SKM-1 treated with dmso at 0.1 percent for 144 hours (cell line): Measurements from ENCODE around the gene PRDM2.

Source experiments
- DNase-seq: peaks from one replicate; lab custom pipeline; 2025; ENCODE audit not compliant: unreplicated experiment; lab: John Stamatoyannopoulos, UW

PRDM2 gene

DNA sequence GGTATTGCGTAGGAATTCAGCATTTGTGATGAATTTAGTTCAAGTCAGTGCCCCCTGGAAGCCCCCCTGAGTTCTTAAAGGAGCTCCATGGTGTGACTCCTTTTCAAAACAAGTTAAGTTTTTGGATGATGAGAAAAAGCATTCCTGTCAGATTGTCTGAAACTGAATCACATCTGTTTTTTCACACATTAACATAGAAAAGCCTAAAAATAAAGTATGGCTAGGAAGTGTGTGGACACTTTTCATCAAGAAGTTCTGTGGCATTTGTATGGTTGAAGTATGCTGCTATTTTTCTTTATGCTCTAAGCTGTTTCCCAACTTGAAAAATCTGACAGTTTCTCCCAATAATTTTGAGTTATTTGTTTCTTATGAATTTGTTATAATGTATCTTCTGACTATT is 33.7 kb downstream of the PRDM2 start:
- no peak for DNase-seq

DNA sequence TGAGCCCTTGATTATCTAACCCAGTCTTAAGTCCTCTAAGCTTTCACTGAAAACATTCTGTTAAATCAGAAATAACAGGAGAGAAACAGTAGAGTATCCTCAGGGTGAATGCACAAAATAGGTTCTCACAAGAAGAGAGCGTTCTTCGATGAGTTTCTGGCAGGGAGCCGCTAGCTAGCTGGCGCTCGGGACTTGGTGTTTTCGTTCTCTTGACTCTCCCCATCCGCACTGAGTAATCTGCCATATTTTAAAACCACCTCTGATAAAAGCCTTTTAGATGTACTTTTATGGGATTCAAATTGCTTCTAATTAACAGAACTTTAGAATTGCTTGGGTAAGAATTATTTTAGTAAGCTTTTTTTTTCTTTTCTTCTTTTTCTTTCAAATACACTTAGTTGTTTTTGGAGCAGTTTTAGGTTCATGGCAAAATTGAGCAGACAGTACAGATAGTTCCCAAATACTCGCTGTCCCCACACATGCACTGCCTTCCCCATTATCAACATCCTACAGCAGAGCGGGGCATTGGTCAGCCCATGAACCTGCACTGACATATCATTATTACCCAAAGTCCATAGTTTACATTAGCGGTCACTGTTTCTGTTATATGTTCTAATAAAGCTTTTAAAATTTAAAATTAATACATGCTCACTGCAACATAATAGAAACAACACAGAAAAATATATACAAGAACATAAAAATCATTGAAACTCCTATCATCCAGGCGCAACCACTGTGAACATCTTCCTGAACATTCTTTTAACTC is 35.4 kb downstream of the PRDM2 start:
- no peak for DNase-seq

DNA sequence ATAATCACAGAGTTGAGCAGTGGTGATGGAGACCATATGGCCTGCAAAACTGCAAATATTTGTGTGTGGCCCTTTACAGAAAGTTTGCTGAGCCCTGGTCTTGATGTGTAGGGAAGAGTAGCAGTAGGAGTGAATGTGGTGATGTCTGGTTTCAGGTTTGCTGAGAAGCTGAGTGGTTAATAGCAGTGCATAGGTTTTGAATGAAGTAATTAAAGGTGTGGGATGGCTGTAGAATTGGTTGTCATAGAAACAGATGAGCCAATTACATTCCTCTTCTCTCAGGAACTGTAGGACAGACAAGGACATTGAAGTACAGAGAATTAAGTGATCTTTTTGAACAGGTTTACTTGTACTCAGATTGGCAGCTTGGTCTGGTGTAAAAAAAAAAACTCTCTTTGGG is 37.4 kb downstream of the PRDM2 start:
- DNase-seq = no peak

DNA sequence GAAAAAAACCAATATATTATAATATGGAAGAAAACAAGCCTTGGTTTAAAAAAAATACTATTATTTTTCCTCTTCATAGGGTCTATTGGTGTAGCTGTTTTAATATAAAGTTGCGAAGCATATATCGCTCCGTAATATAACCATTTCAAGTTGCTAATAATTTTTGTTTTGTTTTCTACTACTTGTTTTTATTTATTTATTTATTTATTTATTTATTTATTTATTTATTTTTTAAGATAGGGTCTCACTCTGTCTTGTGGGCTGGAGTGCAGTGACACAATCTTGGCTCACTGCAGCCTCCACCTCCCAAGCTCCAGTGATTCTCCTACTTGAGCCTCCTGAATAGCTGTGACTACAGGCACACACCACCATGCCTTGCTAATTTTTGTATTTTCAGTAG is 46.4 kb downstream of the PRDM2 start:
- DNase-seq = no peak

DNA sequence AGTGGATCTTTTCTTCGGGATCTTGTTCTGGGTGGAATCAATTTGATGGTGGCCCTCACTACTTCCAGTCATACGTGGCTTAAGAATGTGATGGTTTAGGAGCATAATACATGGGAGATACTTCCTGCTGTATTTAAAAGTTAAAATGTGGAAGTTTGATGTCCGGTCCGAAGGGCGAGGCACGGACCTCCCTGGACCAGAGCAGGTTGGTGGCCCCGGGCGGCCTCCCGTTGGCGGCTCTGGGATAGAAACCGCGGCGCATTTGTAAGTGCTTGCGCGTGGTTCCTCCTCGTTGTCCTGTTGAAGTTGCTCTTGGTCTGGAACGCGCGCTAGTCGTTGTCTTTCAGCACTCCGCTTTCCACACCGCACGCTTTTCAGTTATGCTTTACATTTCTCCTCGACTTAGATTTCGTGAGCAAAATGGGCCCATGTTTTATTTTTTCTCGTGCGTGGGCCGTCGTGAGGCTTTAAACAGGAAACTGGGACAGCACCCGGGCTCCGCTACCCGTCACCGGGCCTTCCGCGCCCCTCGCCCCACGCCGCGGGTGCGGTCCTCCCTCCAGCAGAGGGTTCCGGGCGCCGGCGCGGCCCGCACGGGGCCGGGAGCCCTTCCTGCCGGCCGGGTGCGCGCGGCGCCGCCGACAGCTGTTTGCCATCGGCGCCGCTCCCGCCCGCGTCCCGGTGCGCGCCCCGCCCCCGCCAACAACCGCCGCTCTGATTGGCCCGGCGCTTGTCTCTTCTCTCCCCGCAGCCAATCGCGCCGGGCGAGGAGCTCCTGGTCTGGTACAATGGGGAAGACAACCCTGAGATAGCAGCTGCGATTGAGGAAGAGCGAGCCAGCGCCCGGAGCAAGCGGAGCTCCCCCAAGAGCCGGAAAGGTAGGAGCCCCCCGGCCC is 48.9 kb downstream of the PRDM2 start:
- peak; percentile 92 for DNase-seq

DNA sequence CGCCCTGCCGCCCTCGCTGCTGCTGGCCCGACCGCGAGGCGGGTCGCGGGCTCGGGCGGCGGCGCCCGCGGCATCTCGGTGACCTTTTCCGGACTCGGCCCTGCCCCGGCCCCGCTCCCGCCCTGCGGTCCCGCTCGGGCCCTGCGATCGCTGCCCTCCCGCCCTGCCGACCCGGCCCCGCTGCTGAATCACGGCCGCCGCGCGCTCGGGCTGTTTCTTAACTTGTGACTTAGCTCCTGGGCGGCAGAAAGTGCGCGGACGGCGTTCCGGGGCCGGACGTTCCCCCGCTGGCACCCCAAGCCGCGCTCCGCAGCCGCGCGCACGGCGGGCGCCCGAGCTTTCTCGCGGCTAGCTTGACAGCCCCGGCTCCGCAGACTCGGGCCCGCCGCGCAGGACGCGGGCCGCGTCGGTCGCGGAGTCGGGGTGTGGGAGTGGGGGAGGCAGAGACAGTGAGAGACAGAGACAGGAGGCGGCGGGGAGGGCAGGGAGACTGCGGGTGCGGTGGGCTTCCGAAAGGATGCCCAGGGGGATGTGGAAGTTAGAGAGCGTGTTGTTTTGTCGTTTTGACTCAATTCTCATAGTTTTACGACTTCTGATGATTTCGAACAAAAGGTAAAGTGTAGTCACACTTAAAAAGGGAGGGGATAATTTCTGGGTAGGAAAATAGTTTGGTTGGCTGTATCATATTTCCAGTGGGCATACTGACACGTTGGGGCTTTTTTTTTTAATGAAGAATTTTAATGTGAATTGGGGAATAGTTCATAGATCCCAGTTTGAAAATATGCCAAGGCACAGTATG is 49.8 kb downstream of the PRDM2 start:
- DNase-seq = no peak

DNA sequence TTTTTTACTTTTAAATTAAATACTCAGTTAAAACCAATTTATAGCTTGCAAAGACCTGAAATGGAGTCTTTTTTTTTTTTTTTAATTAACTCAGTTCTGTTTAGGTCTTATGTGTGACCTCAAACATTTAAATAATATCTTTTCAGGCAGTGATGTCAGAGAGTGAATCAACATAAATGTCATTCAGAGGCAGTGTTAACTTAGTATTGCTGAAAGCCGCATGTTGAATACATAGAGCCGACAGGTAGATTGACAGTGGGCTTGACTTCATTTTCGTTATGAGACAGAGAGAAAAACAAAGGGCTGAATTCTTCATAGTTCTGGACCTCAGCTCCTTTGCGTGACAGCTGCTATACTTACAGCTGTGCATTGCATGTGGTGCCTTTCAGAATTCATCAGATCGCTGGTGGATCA is 51.5 kb downstream of the PRDM2 start:
- DNase-seq = no peak

DNA sequence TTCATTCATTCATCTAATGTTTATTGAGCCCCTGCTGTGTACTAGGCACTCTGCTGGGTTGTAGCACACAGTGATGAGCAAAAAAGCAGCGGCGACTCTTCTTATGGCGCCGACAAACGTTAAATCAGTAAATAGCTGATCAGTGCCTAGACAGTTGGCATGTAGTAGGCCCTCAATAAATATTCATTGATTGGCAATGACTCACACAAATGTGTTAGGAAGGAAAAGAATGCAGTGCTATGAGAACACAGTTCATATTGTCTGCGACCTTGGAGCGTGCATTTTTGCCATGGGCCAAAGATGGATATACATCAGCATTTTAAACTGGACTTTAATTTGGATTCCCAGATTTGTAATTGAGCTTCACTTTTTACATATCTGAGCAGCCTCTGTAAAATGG is 52.0 kb downstream of the PRDM2 start:
- no peak for DNase-seq

DNA sequence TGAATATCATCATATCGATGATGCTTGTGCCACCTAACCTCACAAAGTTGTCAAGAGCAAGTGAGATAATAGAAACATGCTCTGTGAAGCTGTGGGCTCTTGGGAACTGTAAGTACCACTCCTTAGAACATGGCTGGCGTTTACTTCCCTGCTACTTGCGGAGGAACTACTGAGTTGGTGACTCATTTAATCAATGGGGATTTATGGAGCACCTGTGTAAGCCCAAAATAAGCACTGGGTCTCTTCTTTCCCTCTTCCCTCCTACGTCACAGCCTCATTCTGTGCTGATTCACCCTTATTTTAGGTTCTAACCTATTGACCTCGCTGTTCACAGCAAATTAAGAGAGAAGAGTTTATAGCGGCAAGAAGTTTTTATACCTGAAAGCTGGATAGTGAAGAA is 52.9 kb downstream of the PRDM2 start:
- DNase-seq = no peak

DNA sequence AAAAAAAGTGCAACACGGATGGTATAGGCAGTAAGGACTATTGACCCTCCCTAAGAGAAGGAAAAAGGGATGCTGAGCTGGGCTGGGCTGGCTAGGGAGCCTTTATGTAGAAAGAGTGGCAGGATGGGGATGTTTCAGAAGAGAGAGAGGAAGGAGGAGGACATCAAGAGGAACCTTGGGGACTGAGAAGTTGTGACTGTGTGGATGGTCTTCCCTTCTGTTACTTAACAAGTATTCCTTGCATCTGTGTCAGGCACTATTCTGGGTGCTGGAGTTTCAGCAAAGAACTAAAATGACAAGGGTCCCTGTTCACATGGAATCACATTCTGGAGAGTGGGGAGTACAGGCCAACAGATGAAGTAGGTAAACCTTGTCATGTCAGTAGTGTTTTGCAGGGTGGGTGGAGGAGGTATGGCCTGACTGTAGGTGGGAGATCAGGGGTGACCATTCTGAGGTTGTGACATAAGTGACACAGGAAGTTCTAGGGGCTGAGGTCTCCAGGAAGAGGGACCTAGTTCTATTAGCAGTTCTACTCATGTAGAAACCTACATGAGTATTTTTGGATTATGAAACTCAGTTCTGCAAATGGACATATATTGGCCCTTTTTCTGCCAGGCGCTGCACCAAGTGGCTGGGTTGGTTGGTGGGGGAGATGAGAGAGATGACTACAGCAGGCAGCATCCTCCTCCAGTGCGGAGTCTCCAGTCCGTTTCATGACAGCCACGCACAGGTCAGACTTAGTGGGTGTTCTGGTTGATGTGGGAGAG is 53.8 kb downstream of the PRDM2 start:
- DNase-seq = no peak

DNA sequence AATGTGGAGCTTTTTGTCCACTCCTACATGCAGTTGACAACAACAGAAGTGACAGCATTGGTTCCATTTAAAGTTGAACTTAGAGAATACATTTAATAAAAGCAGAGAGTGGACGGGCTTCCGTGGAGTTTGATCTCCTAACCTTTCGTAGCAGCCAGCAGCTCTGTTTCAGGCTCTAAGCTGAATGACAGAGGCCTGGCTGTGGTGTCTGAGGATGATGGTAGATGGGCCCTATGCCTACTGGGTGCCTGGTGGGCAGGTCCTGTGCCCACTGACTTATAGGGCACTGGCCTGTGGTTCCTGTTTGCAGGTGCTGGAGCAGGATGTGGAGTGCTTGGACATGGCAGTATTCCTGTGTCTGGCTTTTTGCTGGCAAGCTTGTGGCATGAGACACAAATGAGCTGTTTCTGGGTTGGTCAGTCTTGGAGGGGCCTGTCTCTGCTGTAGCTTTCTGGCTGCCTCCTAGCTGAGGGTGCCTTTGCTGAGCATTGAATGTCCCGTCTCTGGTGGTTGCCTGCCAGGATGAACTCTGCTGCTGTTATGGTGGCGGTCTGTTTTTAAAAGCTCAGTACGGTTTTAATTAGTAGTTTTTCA is 54.6 kb downstream of the PRDM2 start:
- DNase-seq = no peak

DNA sequence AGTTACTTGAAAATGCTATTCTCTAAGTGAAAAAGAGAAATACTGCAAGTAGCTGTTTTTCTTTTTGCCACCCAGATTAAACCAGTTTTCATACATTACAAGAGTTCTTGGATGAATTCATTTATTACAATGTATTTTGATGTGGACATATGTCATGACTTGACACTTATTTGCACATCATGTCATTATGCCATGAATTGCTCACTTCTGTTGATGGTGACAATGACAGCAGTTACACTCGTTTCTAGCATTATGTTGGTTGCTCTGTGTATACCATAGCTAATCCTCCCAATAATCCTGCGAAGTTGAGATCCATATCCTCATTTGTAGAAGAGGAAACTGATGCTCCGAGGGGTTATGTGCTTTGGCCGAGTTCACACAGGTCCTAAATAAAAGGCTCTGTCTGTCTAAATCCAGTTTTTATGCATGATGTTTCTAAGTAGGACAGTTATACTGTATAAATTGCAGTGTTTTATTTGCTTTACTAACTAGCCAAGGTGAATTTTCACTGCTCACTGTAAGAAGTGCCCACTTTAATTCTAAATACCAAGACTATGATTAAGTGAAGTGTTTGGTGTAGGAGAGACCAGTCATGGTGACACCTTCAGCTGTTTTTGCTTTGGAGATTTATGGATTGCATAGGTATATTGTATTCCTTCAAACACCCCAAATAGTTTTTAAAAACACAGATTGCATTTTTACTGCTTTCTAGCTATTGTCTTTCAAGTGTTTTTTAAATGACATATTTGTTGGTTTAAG is 56.7 kb downstream of the PRDM2 start:
- no peak for DNase-seq

DNA sequence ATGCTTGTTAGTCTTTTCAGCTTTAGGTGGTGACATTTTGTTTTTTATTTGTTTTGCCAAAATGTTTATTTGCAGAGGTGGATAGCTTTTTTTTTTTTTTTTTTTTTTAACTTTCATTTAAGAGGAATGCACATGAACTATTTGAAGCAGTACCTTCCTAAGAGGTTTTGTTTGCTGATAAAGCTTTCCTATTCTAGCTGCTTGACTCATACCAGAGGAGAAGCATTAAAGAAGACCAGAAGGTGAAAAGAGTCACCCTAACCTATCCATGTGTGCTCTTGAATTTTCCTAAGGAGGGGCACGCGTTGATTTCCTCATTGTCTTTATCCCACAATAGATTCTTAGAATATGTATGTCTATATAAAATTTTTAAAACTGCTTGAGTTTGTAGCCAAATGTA is 57.7 kb downstream of the PRDM2 start:
- DNase-seq = no peak

DNA sequence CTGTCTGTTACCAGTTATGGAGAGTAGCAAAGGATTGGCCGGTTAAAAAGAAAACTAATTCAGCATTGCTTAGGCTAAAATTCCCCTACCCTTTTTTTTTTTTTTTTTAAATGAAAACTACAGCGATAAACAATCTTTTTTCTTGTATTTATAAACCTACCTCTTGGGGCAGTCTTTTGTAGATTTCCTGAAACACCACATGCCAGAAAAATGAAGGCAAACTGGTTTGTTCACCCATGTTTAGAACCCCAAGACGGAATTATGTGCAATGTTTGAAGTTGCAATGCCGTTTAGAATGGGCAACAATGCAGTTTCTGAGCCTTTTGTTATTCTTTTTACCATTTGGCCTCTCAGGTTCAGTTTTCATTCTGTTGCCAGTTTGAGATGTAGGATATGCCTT is 59.1 kb downstream of the PRDM2 start:
- no peak for DNase-seq

DNA sequence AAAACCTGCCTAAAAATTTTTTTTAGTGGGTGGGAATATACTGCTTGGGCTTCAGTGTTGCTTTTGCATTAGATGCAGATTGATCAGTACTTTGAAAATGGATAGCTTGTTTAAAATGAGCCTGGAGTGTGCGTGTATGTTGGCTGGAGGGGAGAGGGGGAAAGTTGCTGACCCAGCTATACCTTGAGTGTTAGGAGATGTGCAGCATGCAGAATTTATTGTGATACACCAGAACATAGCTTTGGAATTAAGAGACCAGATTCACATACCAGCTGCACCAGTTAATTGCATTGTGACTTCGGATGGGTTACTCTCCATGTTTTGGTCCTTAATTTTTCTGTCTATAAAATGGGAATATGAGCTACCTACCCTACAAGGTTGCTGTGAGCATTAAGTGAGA is 60.4 kb downstream of the PRDM2 start:
- no peak for DNase-seq

DNA sequence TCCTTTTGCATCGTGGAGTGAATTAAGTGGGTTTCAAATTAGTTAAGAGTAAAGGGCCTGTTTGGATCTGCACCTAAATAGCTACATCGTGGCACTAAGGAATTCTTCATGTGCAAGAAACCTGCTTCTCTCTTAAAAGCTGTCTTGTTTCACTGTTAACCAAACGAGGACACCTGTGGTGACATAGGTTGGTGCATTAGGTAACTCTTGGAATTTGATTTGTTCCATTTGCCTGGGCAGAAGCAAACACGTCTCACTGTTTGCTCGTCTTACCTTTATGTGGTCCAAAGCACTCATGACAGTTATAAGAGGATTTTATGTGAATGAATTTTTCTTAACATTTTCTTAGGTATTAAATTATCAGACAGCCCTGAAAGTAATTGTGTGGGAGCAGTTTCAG is 60.9 kb downstream of the PRDM2 start:
- DNase-seq = no peak

DNA sequence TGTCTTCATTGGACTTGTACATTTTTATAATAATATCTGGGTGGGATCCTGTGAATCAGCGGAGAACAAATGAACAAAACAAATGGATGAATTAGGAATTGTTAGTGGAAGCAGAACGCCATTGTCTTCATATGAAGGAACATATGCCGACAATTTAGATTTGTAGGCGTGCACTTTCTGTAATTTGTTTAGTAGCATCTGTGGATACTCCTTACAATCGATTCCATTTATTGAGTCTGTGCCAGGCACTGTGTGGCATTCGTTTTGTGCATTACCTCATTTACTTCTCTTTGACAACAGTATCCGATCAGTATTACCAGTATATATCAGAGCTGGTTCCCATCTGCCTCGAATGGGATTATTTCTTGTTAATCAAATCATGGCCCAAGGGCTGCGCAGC is 61.9 kb downstream of the PRDM2 start:
- DNase-seq = no peak

DNA sequence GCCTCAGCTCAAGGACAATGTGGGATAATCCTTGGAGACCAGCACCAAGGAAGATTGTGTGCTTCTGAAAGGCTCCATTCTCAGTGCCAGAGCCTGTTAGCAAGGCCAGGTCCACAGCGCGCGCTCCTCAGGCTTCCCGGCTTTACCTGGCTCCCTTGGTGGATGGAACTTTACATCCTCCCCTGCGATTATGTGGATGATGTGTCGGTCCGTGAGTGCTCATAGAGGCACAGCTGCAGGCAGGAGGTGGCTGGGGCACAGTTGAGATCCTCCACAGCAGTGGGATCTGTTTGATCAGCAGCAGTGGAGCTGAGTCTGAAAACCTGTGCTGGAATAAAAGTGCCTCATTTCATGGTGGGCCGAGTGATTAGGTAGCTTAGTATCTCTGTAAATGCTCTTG is 62.7 kb downstream of the PRDM2 start:
- no peak for DNase-seq

DNA sequence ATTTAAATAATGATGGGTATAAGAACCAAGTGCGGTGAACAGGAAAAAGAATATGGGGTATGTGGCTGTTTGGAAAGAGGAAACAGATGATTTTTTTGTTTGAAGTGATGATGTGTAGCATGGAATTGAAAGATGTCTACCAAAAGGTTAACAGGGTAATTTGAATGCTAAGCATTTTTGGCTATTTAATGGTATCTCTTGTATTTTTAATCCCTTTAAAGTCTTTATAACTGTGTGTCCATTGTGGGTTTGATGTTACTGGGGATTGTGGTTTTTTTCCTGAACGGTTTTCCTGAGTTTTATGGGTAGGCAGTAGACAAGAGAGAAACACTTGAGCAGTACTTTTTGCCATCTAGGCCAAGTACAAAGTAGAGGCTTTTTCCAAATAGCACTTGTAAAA is 63.2 kb downstream of the PRDM2 start:
- DNase-seq = no peak

DNA sequence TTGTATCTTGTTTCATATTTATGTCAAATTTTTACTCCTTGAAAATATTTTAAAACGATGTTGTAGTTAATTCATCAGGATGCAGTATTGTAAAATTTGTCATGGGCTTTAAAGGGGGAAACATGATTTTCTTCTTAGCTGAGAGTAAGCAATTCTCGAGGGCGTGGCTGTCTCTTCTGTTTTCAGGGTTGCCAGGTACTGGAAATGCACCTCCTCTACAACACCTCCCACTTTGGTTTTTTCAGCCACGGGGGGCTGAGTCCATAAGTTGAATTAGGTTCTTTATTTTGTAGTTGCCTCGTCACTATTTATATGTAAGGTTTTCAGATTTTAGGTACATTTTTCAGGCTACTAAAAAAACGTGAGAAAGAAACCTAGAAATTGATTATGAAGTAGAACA is 64.0 kb downstream of the PRDM2 start:
- no peak for DNase-seq
